Measurements from ENCODE around the gene SNAI1. TPM values are rescaled to one million over a fixed set of nuclear protein-coding genes. Genes with fewer than 3 reads are reported as not detected.

SNAI1 gene
- total RNA-seq, 3 donors from 2014 or later, result 0.80 to 5.0 (median 4.3) TPM

DNA sequence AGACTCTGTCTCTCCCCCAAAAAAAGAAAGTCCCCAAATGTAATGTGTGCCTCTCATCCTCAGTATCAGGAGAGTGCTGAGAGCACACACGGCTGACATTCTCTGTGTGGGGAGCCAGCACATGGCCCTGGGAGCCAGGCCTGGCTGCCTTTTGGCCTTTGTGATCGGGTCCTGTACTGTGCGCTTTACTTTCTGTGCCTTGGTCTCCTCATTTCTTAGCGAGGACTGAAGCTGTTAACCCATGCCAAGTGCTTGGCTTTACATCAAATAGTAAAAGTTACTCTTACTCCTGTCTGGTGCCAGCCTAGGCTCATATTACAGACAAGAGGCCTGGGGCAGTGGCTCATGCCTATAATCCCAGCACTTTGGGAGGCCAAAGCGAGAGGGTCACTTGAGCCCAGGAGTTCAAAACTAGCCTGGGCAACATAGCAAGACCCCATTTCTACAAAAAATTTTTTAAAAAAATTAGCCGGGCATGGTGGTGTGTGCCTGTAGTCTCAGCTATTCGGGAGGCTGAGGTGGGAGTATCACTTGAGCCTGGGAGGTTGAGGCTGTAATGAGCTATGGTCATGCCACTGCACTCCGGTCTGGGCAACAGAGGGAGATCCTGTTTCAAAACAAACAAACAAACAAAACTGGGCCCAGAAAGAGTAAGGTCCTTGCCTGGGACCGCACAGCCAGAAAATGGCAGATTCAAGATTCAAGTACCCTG lies 50.3 kb downstream of the SNAI1 start:
- intact Hi-C loops (cut with DNase I; ENCODE audit: low total_unique reads), result no loop called here
- Histone ChIP-seq H3K27me3 (no peaks in the 10 kb centered on the region), H3K4me1 (peaks cover 0 to 8% of the 10 kb centered on the region in 2 donors), H3K36me3 (no peaks in the 10 kb centered on the region), H3K9me3 (no peaks in the 10 kb centered on the region), H3K27ac (no peak overlapping the region), H3K4me3 (no peak overlapping the region)
- DNase-seq (ENCODE audit: low spot score in 2 of 2), result no peak
- TF ChIP-seq POLR2A (IDR thresholded peaks at IDR 0.05) (no peak), POLR2AphosphoS5 (IDR thresholded peaks at IDR 0.05) (no peak)
- TF ChIP-seq, protein P1, sequence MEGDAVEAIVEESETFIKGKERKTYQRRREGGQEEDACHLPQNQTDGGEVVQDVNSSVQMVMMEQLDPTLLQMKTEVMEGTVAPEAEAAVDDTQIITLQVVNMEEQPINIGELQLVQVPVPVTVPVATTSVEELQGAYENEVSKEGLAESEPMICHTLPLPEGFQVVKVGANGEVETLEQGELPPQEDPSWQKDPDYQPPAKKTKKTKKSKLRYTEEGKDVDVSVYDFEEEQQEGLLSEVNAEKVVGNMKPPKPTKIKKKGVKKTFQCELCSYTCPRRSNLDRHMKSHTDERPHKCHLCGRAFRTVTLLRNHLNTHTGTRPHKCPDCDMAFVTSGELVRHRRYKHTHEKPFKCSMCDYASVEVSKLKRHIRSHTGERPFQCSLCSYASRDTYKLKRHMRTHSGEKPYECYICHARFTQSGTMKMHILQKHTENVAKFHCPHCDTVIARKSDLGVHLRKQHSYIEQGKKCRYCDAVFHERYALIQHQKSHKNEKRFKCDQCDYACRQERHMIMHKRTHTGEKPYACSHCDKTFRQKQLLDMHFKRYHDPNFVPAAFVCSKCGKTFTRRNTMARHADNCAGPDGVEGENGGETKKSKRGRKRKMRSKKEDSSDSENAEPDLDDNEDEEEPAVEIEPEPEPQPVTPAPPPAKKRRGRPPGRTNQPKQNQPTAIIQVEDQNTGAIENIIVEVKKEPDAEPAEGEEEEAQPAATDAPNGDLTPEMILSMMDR (IDR thresholded peaks at IDR 0.05), result no peak

DNA sequence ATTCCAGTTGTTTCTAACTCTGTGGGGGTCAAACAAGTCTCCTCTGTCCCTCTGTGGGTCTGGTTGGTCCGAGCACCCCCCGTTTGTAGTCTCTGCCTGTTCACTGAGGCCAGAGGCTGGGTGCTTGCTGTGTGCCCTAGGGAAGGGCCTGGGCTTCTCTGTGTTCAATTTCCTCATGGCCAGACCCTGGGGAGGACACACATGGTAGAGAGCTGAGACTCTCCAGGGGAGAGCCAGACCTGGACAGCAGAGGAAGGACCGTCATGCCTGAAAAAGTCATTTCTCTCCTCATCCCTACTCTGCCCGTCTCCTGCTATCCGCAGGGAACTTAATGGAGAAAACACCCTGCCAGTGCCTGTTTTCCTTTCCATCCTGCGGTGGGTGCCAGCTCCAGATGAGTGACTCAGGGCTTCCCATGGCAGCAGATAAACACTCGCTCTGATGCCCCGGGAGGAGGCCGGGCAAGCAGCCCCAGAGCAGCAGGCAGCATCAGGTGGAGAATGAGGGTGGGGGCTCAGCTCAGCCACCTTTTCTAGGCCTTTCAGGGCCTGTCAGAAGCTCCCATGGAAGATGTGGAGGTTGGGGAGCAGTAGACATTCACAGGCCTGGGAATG lies 51.9 kb downstream of the SNAI1 start:
- intact Hi-C loops (cut with DNase I; ENCODE audit: low total_unique reads), result no loop called here
- no peak for TF ChIP-seq POLR2A (IDR thresholded peaks at IDR 0.05)
- TF ChIP-seq, protein P1 (IDR thresholded peaks at IDR 0.05), result no peak
- TF ChIP-seq POLR2AphosphoS5 (IDR thresholded peaks at IDR 0.05), result no peak
- DNase-seq (ENCODE audit: low spot score in 2 of 2), result no peak
- Histone ChIP-seq H3K27ac (peak overlapping the region in 1 of 2 donors; percentile 44), H3K36me3 (no peaks in the 10 kb centered on the region), H3K9me3 (no peaks in the 10 kb centered on the region), H3K27me3 (no peaks in the 10 kb centered on the region), H3K4me3 (no peak overlapping the region), H3K4me1 (peaks cover 0 to 8% of the 10 kb centered on the region in 2 donors)

DNA sequence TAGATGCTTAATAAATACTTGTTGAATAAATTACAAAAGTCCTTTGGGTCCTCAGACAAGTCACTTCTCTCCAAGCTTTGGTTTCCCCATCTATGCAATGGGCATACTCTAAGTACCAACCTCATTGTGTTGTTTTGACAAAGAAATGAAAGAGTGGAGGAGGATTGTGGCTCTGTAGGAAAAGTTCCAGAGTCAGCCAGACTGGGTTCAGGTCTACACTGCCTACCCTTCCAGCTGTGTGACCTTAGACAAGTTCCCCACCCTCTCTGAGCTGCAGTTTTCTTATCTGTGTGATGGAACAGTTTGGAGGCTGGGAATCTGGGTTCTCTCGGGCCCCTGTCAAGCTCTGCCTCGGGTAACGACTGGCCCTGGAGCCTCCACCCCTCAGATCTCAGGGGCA lies 53.9 kb downstream of the SNAI1 start:
- Histone ChIP-seq H3K36me3 (no peaks in the 10 kb centered on the region), H3K27me3 (no peaks in the 10 kb centered on the region), H3K4me3 (no peak overlapping the region), H3K27ac (no peak overlapping the region), H3K4me1 (no peaks in the 10 kb centered on the region), H3K9me3 (no peaks in the 10 kb centered on the region)
- intact Hi-C loops (cut with DNase I; ENCODE audit: low total_unique reads), result no loop called here
- DNase-seq (ENCODE audit: low spot score in 2 of 2), result no peak
- TF ChIP-seq POLR2AphosphoS5 (IDR thresholded peaks at IDR 0.05) (no peak), POLR2A (IDR thresholded peaks at IDR 0.05) (no peak)
- TF ChIP-seq, protein P1 (IDR thresholded peaks at IDR 0.05), result no peak

DNA sequence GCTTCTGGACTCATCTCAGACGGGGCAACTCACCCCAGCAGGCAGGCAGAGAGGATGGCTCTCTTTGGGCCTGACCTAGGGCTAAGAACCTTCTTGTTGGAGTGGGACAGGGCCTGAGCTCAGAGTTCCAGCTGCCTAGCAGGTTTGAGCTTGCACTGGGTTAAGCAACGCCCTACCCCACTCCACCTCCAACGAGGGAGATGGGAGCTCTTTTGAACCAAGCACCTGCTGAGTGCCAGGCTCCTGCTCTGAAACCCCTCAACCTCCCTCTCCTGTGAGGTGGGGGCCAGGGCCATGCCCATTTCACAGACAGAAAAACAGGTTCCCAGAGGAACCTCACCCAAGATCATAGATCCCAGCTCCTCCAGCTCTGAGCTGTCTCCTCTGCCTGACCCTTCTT lies 54.3 kb downstream of the SNAI1 start:
- no peak for TF ChIP-seq POLR2AphosphoS5 (IDR thresholded peaks at IDR 0.05)
- no peak for TF ChIP-seq POLR2A (IDR thresholded peaks at IDR 0.05)
- TF ChIP-seq, protein P1 (IDR thresholded peaks at IDR 0.05), result no peak

DNA sequence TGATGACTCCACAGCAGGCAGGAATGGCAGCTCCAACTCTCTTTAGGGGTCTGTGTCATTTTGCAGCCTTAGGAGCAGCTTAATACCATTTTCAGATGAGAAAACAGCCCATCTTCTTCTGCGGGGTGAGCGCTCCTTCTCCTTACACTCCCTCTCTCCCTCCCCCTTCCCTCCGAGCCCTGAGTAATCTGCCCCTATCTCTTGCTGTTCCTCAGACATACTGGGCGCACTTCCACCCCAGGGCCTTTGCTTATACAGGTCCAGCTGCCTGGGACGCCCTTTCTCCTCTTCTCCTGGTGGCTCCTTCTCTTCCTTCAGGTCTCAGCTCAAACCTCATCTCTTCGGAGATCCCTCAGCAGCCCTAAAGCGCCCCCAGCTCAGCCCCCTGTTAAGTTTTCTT lies 54.8 kb downstream of the SNAI1 start:
- Histone ChIP-seq H3K27ac (no peak overlapping the region), H3K4me1 (no peaks in the 10 kb centered on the region), H3K36me3 (no peaks in the 10 kb centered on the region), H3K9me3 (no peaks in the 10 kb centered on the region), H3K4me3 (no peak overlapping the region), H3K27me3 (no peaks in the 10 kb centered on the region)
- intact Hi-C loops (cut with DNase I; ENCODE audit: low total_unique reads), result no loop called here
- no peak for DNase-seq (ENCODE audit: low spot score in 2 of 2)
- TF ChIP-seq POLR2A (IDR thresholded peaks at IDR 0.05) (no peak), POLR2AphosphoS5 (IDR thresholded peaks at IDR 0.05) (no peak)
- TF ChIP-seq, protein P1 (IDR thresholded peaks at IDR 0.05), result no peak

More for the DNA sequence above, 54.3 kb downstream of the SNAI1 start:
- Histone ChIP-seq H3K4me3 (no peak overlapping the region), H3K9me3 (no peaks in the 10 kb centered on the region), H3K27ac (no peak overlapping the region), H3K36me3 (no peaks in the 10 kb centered on the region), H3K4me1 (no peaks in the 10 kb centered on the region), H3K27me3 (no peaks in the 10 kb centered on the region)
- DNase-seq (ENCODE audit: low spot score in 2 of 2), result no peak
- intact Hi-C loops (cut with DNase I; ENCODE audit: low total_unique reads), result no loop called here

Data from breast epithelium (tissue), 4 donors.